BLaER1 (cell line): ENCODE data around the gene FBXO10.
A peak's percentile ranks its signal among the peaks of the same experiment; 100 is the strongest.
"Not testable (repeated sequence)": the region's sequence is repeated elsewhere in the genome, so short reads cannot be mapped to it uniquely, and the experiment has no call there.

Source experiments
- H3K27ac ChIP-seq: shearing (Covaris generic); formaldehyde crosslinking; 2 replicates; pipeline ENCODE4 v1.8.1; 2022
- H3K27me3 ChIP-seq: shearing (Covaris generic); formaldehyde crosslinking; 2 replicates; pipeline ENCODE4 v1.8.1; 2022
- H3K36me3 ChIP-seq: shearing (Covaris generic); formaldehyde crosslinking; 2 replicates; pipeline ENCODE4 v1.8.1; 2022
- H3K4me1 ChIP-seq: shearing (Covaris generic); formaldehyde crosslinking; 2 replicates; pipeline ENCODE4 v1.8.1; 2022
- H3K4me2 ChIP-seq: shearing (Covaris generic); formaldehyde crosslinking; 2 replicates; pipeline ENCODE4 v1.8.1; 2022
- H3K4me3 ChIP-seq: shearing (Covaris generic); formaldehyde crosslinking; 2 replicates; pipeline ENCODE4 v1.8.1; 2022
- H3K9ac ChIP-seq: shearing (Covaris generic); formaldehyde crosslinking; 2 replicates; pipeline ENCODE4 v1.8.1; 2022
- H3K9me3 ChIP-seq: shearing (Covaris generic); formaldehyde crosslinking; 2 replicates; pipeline ENCODE4 v1.8.1; 2022
- H4K20me1 ChIP-seq: shearing (Covaris generic); formaldehyde crosslinking; 2 replicates; pipeline ENCODE4 v1.8.1; 2022
- Cebpa-rat ChIP-seq: shearing (Covaris generic); IDR thresholded peaks from 2 replicates; pipeline ENCODE4 v1.8.1; 2022

The FBXO10 gene

GRCh38 chr9:37474438-37474837 is 101.7 kb downstream of the FBXO10 start:
- Histone ChIP-seq H3K27me3 (no peaks in the 10 kb centered on the region), H3K36me3 (no peaks in the 10 kb centered on the region), H3K4me2 (no peak overlapping the region), H4K20me1 (no peaks in the 10 kb centered on the region), H3K27ac (no peak overlapping the region), H3K4me3 (no peak overlapping the region), H3K4me1 (0 out of 2 replicates have a peak, but pooled peaks cover 8% of the 10 kb centered on the region), H3K9ac (no peak overlapping the region), H3K9me3 (peaks cover 25% of the 10 kb centered on the region)
- no peak for TF ChIP-seq Cebpa-rat

DNA sequence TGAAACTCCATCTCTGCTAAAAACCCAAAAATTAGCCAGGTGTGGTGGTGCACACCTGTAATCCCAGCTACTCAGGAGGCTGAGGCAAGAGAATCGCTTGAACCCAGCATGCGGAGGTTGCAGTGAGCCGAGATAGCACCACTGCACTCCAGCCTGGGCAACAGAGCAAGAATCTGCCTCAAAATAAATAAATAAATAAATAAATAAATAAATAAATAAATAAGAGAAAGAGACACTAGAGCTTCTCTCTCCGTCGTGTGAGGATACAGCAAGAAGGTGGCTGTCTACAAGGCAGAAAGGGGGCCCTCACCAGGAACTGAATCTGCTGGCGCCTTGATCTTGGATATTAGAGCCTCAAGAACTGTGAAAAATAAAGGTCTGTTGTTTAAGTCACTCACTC is 102.2 kb downstream of the FBXO10 start:
- not testable (repeated sequence) for H3K9ac ChIP-seq, H3K4me1 ChIP-seq, H3K4me3 ChIP-seq, H3K27ac ChIP-seq, H4K20me1 ChIP-seq, H3K4me2 ChIP-seq, H3K36me3 ChIP-seq, H3K27me3 ChIP-seq
- H3K9me3 ChIP-seq: peaks cover 25% of the 10 kb centered on the region

DNA sequence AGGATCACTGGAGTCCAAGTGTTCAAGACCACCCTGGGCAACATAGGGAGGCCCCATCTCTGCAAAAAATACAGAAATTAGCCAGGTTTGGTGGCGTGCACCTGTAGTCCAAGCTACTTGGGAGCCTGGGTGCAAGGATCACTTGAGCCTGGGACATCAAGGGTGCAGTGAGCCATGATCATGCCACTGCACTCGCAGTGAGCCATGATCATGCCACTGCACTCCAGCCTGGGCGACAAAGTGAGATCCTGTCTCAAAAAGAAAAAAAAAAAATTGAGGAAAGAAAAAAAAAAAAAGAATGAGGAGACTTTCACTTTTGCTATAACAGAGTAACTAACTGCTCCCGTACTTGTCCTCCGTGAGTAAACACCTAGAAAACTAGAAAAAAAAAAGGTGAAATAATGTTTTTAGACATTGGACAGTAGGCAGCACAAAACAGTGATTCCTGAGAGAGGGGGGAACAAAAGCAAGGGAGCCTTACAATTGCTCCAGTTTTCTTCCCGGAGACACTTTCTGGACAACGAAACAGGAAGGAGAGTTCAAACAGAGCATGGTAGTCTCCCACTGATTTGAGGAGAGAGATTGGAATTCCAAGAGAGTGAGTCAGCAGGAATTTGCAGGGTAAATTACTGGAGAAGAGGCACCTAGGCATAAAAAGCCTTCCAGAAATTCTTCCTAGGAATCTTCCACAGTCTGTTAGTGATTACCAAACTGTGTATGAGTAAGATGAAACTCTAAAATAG is 104.1 kb downstream of the FBXO10 start:
- no peaks in the 10 kb centered on the region for H3K27me3 ChIP-seq
- H3K4me2 ChIP-seq: peak overlapping the region; percentile 28
- H3K4me1 ChIP-seq: peaks cover 8% of the 10 kb centered on the region
- no peaks in the 10 kb centered on the region for H4K20me1 ChIP-seq
- H3K36me3 ChIP-seq: no peaks in the 10 kb centered on the region
- 0 out of 2 replicates have a peak overlapping the region, but pooled peaks have one; percentile 35 for H3K9ac ChIP-seq
- no peak for TF ChIP-seq Cebpa-rat
- no peak overlapping the region for H3K27ac ChIP-seq
- H3K9me3 ChIP-seq: peaks cover 25% of the 10 kb centered on the region
- no peak overlapping the region for H3K4me3 ChIP-seq

GRCh38 chr9:37468620-37469019 is 107.6 kb downstream of the FBXO10 start:
- no peak overlapping the region for H3K4me3 ChIP-seq
- peaks cover 25% of the 10 kb centered on the region for H3K4me1 ChIP-seq
- H3K27ac ChIP-seq: no peak overlapping the region

GRCh38 chr9:37467530-37467929 is 108.7 kb downstream of the FBXO10 start:
- peaks cover 22% of the 10 kb centered on the region for H4K20me1 ChIP-seq
- H3K4me3 ChIP-seq: not testable (repeated sequence)

More at GRCh38 chr9:37468620-37469019, 107.6 kb downstream of the FBXO10 start:
- no peak for TF ChIP-seq Cebpa-rat
- Histone ChIP-seq H4K20me1 (peaks cover 11% of the 10 kb centered on the region), H3K9me3 (peaks cover 3% of the 10 kb centered on the region; the same call in 1 of the 2 replicates), H3K36me3 (no peaks in the 10 kb centered on the region), H3K4me2 (no peak overlapping the region), H3K27me3 (no peaks in the 10 kb centered on the region), H3K9ac (no peak overlapping the region)

DNA sequence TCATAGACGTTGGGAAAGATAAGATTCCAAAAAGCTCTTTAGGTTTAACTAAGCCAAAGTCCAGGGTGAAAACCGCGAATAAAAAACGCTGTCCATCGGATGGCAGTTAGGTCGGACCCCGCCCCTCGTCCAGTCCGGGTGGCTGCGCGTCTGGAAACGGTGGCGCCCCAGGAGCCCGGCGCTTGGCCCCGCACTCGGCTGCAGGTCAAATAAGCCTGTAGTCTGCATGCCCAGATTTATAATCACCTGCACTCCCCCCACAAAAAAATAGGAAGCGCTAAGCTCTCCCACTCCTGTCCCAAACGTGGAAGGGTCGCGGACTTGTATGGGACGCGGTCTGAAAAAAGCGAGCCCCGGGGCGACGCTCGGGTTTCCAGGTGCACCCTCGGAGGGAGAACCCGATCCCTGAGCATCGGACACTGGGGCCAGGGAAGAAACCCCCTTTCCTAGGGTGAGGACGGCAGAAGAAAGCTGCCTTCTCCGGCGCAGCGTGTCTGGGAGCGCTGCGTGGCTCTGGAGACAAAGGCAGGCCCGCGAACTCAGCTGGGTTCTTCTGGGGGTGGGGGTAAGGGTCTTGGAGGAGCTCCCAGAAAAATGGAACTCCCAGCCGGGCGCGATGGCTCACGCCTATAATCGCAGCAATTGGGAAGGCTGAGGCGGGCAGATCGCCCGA is 110.0 kb downstream of the FBXO10 start:
- H3K4me1 ChIP-seq: peaks cover 35% of the 10 kb centered on the region
- peak overlapping the region; percentile 91 for H3K27ac ChIP-seq
- no peaks in the 10 kb centered on the region for H3K9me3 ChIP-seq
- peak overlapping the region; percentile 87 for H3K4me3 ChIP-seq
- H3K4me2 ChIP-seq: peak overlapping the region; percentile 96
- peak overlapping the region; percentile 89 for H3K9ac ChIP-seq
- H4K20me1 ChIP-seq: peaks cover 36% of the 10 kb centered on the region
- TF ChIP-seq Cebpa-rat: no peak
- H3K36me3 ChIP-seq: no peaks in the 10 kb centered on the region
- H3K27me3 ChIP-seq: no peaks in the 10 kb centered on the region

More at GRCh38 chr9:37467530-37467929, 108.7 kb downstream of the FBXO10 start:
- not testable (repeated sequence) for H3K27ac ChIP-seq, H3K9me3 ChIP-seq, H3K36me3 ChIP-seq, H3K27me3 ChIP-seq, H3K9ac ChIP-seq, H3K4me2 ChIP-seq
- peaks cover 36% of the 10 kb centered on the region for H3K4me1 ChIP-seq

DNA sequence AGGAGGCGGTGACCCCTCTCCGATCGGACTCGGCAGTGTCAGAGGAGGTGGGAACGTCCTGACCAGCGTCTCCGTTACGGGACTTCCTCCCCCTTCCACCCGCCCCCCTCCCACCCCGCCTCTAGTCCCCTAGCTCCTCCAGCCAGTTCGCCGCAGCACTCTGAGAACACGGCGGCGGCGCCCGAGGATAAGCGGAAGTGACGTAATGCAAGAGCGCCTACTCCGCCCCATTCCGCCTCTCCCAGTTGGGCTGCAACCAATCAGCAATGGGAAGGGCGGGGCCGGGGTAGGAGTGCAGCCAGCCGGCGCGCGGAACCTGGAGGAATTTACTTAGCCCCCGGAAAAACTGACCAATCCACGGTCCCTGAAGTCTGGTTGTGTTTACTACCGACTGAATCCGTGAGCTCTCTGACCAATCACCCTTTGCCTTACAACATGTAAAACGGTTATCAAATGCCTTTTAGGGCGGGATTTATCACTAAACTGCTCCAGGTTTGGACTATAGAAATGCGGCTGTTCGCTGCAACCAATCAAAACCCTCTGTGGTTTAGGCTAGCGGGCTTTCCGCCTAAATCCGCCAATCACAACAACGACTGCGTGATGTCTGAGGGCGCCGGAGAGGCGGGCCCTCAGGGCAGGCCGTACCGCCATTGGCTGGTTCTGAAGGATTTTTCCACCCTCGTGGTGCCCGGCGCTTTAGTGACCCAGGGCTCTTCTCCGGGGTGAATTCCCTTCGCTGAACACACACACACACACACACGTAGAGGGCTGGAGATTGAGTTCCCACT is 110.7 kb downstream of the FBXO10 start, which contains the start of gene ZBTB5:
Gene ZBTB5, minus strand, starts transcription at position 202 of the 788 bp plus-strand sequence. CDS start 22,899 bp downstream, outside the sequence.
- Histone ChIP-seq H3K27ac (peak within 1 kb of the TSS; percentile 91), H3K9me3 (no peaks in the 10 kb centered on the region), H3K36me3 (no peaks in the 10 kb centered on the region; the same call in 1 of the 2 replicates), H3K4me2 (peak within 1 kb of the TSS; percentile 96), H3K9ac (peak within 1 kb of the TSS; percentile 89), H4K20me1 (peaks cover 43% of the 10 kb centered on the region), H3K4me1 (peaks cover 35% of the 10 kb centered on the region), H3K4me3 (peak within 1 kb of the TSS; percentile 87), H3K27me3 (no peaks in the 10 kb centered on the region)
- no peak for TF ChIP-seq Cebpa-rat

DNA sequence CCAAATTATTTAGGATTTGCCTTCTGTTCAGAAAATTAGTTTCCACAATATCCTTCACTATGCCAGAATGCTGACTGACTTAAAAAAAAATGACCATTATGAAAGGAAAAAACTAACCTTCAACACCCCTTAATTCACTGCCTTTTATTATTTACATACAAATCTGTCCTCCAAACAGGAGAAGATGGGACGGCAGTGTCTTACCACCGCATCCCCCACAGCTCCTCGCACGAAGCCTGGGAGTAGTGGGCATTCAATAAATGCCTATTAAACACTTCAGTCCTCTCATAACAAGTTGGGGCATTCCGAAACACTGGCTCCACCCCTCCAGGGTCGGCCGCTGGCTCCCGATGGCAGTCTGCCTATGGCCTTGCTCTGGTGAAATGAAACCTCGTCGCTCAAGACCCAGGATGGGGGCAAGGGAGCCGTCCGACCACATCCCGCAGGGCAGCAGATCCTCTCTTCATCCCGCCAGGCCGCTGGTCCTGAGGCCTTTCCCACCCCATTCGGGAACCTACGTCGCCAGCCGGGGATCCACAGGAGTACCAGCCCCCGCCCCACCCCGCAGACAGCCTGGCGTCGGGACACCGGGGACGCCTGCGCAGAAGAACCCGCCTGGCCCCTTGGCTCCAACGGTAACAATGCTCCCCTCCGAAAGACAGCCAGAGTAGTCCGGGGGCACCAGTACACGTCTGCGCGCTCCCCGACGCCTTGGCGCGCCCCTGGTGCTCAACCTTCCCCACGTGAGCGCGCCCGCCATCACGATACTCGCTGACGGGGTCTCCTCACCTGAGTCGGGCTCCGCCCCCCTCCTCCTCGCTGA is 111.5 kb downstream of the FBXO10 start:
- no peak for TF ChIP-seq Cebpa-rat
- Histone ChIP-seq H4K20me1 (peaks cover 48% of the 10 kb centered on the region), H3K9ac (peak overlapping the region; percentile 86), H3K4me2 (peak overlapping the region; percentile 86), H3K4me3 (peak overlapping the region; percentile 87), H3K27ac (peak overlapping the region; percentile 89), H3K27me3 (no peaks in the 10 kb centered on the region), H3K9me3 (no peaks in the 10 kb centered on the region), H3K36me3 (no peaks in the 10 kb centered on the region; the same call in 1 of the 2 replicates), H3K4me1 (peaks cover 35% of the 10 kb centered on the region)

- H3K27me3 ChIP-seq: no peaks in the 10 kb centered on the region
- H3K4me1 ChIP-seq: peaks cover 35% of the 10 kb centered on the region
- peak overlapping the region; percentile 87 for H3K4me3 ChIP-seq
- peak overlapping the region; percentile 86 for H3K4me2 ChIP-seq
- H3K9ac ChIP-seq: peak overlapping the region; percentile 86
- H3K36me3 ChIP-seq: no peaks in the 10 kb centered on the region; the same call in 1 of the 2 replicates
- peaks cover 51% of the 10 kb centered on the region for H4K20me1 ChIP-seq
- TF ChIP-seq Cebpa-rat: no peak
- H3K9me3 ChIP-seq: no peaks in the 10 kb centered on the region
- peak overlapping the region; percentile 89 for H3K27ac ChIP-seq
Measured at GRCh38 chr9:37464006-37464405, 112.2 kb downstream of the FBXO10 start.
